Stimulated activated effector memory CD8-positive, alpha-beta T cell treated with anti-CD3 and anti-CD28 coated beads, Interleukin-12 subunit alpha, Interleukin-12 subunit beta, amount 100 ng/mL, for 72 hours (primary cell): Measurements from ENCODE around the gene RNF144A.
A peak's percentile ranks its signal among the peaks of the same experiment; 100 is the strongest.
"Not testable (repeated sequence)": the region's sequence is repeated elsewhere in the genome, so short reads cannot be mapped to it uniquely, and the experiment has no call there.

Source experiments
- ATAC-seq: fragments of 150-1000 bp; cut with Tn5 transposase; 2 replicates; pipeline ENCODE4 v1.10.0; 2021
- DNase-seq, 2 donors: peaks; one replicate each; pipeline ENCODE4 v3.0.0; 2021 to 2022; ENCODE audit warnings: low spot score in 2 of 2
- H3K27ac Mint-ChIP-seq: one replicate; pipeline ENCODE4 v1.8.0; 2022; ENCODE audit warnings: mild to moderate bottlenecking, mixed read lengths
- H3K36me3 Mint-ChIP-seq: one replicate; pipeline ENCODE4 v1.8.0; 2022; ENCODE audit warnings: mild to moderate bottlenecking, mixed read lengths
- H3K4me1 Mint-ChIP-seq: one replicate; pipeline ENCODE4 v1.8.0; 2022; ENCODE audit warnings: mixed read lengths
- H3K4me3 Mint-ChIP-seq: one replicate; pipeline ENCODE4 v1.8.0; 2022; ENCODE audit warnings: mild to moderate bottlenecking, mixed read lengths
- H3K9me3 Mint-ChIP-seq: one replicate; pipeline ENCODE4 v1.8.0; 2022; ENCODE audit warnings: mixed read lengths

The RNF144A gene

DNA sequence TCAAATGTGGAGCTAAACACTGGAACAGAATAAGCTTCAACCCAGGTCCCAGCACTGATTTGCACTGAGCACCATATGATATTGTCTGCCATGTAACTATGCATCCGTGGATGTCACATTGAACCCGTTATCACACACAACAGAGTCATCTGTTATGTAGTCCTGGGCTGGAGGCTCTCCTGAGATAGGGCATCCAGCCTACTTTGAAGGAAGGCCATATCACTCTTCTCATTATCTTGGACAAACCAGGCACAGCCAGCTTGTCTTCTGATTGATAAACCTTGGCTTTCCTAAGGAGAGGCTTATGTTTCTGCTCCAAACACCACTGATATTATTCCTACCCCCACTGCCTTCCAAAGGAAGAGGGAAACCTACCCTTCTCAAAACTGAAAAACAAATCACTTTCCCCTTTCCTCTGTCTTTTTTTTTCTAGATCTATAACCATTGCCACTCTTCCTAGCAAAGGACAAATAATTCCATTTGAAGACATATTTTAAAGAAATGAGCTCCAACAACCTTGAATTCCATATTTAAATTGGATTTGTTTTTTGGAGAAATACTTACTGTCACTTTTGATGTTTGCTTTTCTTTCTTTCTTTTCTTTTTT, 23.2 kb upstream of the RNF144A start:
- DNase-seq, result no peak
- Mint-ChIP-seq H3K4me1 (no peaks in the 10 kb centered on the region), H3K36me3 (no peaks in the 10 kb centered on the region), H3K9me3 (no peaks in the 10 kb centered on the region), H3K4me3 (no peak overlapping the region), H3K27ac (no peak overlapping the region)
- no peak for ATAC-seq

DNA sequence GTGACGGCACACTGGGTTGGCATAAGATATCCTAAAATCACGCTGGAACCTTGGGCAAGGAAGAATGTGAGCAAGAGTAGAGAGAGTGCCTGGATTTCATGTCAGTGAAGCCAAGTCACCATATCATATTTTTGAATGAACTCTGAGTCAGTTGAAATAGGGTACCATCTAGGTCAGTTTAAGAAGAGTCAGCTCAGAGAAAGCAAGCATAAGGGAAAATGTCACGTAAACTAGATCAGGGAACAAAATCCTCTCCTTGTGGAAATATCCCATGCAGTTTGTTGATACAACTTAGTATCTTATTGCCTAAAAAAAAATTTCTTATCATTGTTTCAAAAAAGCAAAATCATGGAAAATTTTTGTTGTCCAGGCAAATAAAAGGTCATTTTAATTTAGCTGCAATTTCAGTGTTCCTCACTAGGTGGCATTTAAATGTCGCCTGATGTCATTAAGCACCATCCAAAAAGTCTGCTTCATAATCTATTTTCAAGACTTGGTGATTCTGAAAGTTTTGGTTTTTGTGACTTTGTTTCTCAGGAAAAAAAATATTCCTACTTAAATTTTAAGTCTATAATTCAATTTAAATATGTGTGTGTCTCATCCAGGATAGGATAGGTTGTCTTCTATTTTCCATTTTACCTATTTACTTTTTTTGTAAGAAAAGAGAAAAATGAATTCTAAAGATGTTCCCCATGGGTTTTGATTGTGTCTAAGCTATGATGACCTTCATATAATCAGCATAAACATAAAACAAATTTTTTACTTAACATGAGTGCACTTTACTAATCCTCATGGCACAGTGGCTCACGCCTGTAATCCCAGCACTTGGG, 20.1 kb upstream of the RNF144A start:
- no peak for ATAC-seq
- no peak for DNase-seq
- Mint-ChIP-seq H3K27ac (no peak overlapping the region), H3K4me1 (peaks cover 4% of the 10 kb centered on the region), H3K4me3 (no peak overlapping the region), H3K36me3 (no peaks in the 10 kb centered on the region), H3K9me3 (peaks cover 7% of the 10 kb centered on the region)

DNA sequence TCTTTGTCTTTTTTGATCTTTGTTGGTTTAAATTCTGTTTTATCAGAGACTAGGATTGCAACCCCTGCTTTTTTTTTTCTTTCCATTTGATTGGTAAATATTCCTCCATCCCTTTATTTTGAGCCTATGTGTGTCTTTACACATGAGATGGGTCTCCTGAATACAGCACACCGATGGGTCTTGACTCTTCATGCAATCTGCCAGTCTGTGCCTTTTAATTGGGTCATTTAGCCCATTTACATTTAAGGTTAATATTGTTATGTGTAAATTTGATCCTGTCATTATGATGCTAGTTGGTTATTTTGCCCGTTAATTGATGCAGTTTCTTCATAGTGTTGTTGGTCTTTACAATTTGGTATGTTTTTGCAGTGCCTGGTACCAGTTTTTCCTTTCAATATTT, 14.6 kb upstream of the RNF144A start:
- Mint-ChIP-seq H3K4me1 (peaks cover 34% of the 10 kb centered on the region), H3K9me3 (peaks cover 10% of the 10 kb centered on the region)
- H3K4me3 Mint-ChIP-seq, DNase-seq, H3K36me3 Mint-ChIP-seq, ATAC-seq, H3K27ac Mint-ChIP-seq: not testable (repeated sequence)

DNA sequence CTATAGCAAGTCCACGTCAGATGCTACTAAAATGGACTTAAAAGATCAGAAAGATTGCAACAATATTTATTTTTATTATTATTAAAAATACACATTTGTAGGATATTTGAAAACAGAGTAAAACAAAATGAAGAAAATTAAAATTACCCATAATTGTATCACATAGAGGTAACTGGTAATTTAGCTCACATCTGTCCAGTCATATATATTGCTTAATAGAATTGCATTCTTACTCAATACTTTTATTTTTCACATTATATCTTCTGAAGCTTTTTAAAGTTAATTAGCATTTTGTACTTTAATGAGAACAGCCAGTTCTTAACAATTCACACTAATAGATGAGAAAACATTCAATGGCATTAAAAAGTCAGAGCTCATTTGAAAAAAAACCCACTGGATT, 11.5 kb upstream of the RNF144A start:
- DNase-seq (no peak), ATAC-seq (no peak)
- peaks cover 65% of the 10 kb centered on the region for H3K4me1 Mint-ChIP-seq
- no peak overlapping the region for H3K4me3 Mint-ChIP-seq
- peaks cover 7% of the 10 kb centered on the region for H3K36me3 Mint-ChIP-seq
- peaks cover 10% of the 10 kb centered on the region for H3K9me3 Mint-ChIP-seq
- peak overlapping the region; percentile 76 for H3K27ac Mint-ChIP-seq

DNA sequence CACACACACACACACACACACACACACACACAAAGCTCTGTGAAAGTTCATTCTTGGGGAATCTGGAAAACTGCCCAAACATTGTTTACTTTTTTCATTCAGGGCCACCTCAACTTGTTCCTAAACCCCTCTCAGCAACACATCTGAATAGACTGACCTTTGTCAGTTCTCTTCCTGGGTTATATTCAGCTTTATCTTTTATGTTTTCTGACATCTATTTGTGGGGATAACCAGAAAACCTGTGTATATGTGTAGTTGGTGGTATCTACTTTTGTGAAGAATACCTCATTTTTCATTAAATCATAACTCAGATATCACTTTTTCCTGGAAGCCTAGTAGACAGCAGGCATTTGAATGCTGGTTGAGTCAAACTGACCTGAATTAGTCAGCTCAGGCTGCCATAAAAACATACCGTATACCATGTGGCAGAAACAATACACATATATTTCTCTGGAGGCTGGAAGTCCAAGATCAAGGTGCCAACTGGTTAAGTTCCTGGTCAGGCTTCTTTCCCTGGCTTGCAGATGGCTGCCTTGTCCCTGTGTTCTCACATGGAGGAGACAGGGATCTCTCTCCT, 11.0 kb upstream of the RNF144A start:
- Mint-ChIP-seq H3K27ac (peak overlapping the region; percentile 76), H3K4me1 (peaks cover 71% of the 10 kb centered on the region), H3K36me3 (peaks cover 9% of the 10 kb centered on the region), H3K4me3 (peak overlapping the region; percentile 33), H3K9me3 (peaks cover 10% of the 10 kb centered on the region)
- DNase-seq (no peak), ATAC-seq (peak; percentile 88)

DNA sequence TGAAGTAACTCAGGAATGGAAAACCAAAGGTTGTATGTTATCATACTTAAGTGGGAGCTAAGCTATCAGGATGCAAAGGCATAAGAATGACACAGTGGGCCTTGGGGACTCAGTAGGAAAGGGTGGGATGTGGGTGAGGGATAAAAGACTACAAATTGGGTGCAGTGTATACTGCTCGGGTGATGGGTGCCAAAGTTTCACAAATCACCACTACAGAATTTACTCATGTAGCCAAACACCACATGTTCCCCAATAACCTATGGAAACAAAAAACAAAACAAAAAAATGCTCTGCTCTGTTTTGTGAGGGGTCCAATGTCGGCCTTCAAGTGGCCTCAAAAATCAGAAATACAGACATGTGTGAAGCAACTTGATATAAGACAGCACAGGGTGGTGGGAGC, 8.9 kb upstream of the RNF144A start:
- ATAC-seq (peak; percentile 3), DNase-seq (no peak)
- peaks cover 76% of the 10 kb centered on the region for H3K4me1 Mint-ChIP-seq
- no peaks in the 10 kb centered on the region for H3K9me3 Mint-ChIP-seq
- peaks cover 15% of the 10 kb centered on the region for H3K36me3 Mint-ChIP-seq
- H3K27ac Mint-ChIP-seq, result peak overlapping the region; percentile 64
- H3K4me3 Mint-ChIP-seq, result no peak overlapping the region

DNA sequence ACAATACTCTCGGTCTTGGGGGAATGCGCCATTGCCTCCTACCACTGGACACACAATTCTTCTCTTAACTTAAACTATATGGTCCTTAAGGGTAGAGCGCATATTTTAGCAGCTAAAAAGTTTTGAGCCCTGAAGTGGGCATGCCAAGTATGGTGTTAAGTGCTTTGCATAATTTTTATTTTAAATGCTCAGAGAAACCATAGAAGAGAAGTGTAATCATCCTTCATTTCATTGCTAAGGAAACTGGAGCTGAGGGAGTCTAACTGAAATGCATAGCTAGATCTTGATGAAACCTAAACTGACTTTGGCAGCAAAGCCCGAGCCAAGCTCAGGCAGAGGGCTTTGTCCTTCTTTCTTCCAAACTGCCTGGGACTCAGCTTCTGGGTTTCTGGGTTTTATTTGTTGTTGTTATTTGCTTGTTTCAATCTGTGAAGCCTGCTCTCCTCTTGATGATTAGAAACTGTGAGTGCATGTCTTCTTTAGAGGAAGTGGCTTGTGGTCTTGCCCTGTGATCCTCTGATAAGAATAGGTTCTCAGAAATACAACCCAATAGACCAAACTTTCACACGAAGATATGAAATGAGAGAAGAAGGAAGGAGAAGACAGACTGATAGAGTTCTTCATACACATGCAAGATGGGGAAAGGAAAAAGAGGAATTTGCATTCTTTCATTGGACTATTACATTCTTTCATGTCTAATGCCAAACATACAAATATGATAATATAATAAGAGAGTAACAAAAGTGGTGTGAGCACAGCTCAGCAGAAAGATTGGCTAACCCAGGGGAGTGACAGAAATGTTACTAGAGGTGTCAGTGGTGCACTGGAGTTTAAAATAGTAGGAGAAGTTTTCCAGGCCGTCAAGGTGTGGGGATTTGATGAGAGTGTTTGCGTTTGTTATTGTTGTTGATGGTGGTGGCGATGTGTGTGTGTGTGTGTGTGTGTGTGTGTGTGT, 7.5 kb upstream of the RNF144A start:
- Mint-ChIP-seq H3K4me3 (peak overlapping the region; percentile 46), H3K27ac (peak overlapping the region; percentile 64), H3K36me3 (peaks cover 15% of the 10 kb centered on the region), H3K4me1 (peaks cover 82% of the 10 kb centered on the region), H3K9me3 (no peaks in the 10 kb centered on the region)
- ATAC-seq (peak; percentile 88), DNase-seq (peak in 1 of 2 donors; percentile 27)

DNA sequence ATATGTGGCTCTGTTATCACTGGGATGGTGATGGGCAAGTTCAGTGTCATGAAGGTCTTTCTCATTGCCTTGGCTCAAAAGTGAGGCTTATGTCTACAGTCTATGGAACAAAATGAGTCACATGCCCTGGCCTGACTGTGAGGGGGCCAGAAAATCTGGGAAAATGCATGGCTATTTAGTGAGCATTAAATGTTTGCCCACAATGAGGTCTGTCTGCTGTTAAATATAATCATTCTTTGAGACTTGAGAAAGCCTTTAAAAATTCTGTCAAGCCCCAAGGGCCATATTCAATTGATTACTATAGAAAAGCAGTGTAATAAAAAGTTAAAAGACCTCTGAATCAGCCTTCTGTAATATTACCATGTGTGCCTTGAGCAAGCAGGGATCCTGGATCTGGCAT, 5.5 kb upstream of the RNF144A start:
- Mint-ChIP-seq H3K27ac (peak overlapping the region; percentile 54), H3K4me1 (peaks cover 83% of the 10 kb centered on the region), H3K4me3 (no peak overlapping the region), H3K36me3 (peaks cover 15% of the 10 kb centered on the region), H3K9me3 (no peaks in the 10 kb centered on the region)
- DNase-seq (no peak), ATAC-seq (no peak)

DNA sequence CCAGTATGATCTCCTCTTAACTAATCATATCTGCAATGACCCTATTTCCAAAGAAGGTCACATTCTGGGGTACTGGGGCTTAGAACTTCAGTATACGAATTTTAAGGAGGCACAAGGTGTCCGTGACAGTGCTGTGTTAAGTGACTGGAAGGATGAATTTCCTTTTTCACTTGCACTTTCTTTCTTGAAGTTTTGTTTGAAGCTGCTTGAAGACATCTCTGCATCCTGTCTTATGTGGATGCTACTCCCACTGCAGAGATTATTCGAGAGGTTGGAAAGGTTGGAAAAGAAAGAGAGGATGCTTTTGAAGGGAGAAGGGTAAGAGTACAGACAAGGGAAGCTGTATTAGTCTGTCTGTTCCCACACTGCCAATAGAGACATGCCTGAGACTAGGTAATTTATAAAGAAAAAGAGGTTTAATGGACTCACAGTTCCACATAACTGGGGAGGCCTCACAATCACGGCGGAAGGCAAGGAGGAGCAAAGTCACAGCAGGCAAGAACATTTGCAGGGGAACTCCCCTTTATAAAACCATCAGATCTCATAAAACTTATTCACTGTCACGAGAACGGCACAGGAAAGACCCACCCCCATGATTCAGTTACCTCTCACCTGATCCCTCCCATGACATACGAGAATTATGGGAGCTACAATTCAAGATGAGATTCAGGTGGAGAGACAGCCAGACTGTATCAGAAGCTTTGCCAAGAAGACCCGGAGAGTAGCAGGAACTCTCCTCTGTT, 3.6 kb upstream of the RNF144A start:
- Mint-ChIP-seq H3K27ac (no peak overlapping the region), H3K36me3 (peaks cover 17% of the 10 kb centered on the region), H3K9me3 (no peaks in the 10 kb centered on the region), H3K4me3 (peak overlapping the region; percentile 3), H3K4me1 (peaks cover 66% of the 10 kb centered on the region)
- no peak for DNase-seq
- ATAC-seq, result no peak

DNA sequence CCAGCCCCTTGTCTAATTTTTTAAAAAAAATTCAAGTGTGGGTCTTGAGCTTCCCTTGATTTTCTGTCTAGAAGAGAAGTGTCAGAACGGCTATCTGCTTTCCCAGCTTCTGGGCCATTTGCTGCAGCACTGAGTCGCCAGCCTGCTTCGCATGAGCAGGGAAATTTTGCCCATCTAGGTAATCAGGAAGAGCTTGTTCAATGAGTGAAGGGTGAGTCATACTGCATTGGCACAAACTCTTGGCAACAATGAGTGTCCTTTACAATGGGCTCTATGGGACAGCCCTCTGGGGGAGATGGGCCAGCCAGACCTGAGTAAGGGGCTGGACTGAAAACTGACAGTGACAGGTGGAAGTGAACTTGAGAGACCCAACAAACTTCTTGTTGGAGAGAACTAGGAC, 2.4 kb upstream of the RNF144A start:
- Mint-ChIP-seq H3K4me1 (peaks cover 66% of the 10 kb centered on the region), H3K27ac (no peak overlapping the region), H3K4me3 (no peak overlapping the region), H3K9me3 (no peaks in the 10 kb centered on the region), H3K36me3 (peaks cover 19% of the 10 kb centered on the region)
- DNase-seq (no peak), ATAC-seq (no peak)

DNA sequence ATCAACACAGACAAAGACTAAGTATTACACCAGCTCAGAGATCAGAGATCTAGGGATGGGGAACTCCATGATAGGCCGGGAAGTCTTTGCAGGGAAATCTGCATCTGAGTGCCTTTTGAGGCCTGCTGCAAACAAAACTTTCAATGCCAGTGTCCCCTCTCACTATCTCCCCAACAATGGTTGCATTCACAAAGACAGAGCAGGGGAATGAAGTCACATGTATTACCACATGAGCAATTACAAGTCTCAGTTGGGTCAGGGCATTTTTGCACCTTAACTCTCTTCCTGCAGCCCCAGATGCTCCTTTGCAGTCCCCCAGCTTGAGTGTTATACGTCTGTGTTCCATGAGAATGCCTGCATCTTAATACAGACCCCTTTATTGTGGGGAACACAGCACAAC, 1.8 kb upstream of the RNF144A start:
- DNase-seq (no peak), ATAC-seq (no peak)
- Mint-ChIP-seq H3K27ac (no peak overlapping the region), H3K4me3 (no peak overlapping the region), H3K4me1 (peaks cover 66% of the 10 kb centered on the region), H3K9me3 (no peaks in the 10 kb centered on the region), H3K36me3 (peaks cover 16% of the 10 kb centered on the region)

DNA sequence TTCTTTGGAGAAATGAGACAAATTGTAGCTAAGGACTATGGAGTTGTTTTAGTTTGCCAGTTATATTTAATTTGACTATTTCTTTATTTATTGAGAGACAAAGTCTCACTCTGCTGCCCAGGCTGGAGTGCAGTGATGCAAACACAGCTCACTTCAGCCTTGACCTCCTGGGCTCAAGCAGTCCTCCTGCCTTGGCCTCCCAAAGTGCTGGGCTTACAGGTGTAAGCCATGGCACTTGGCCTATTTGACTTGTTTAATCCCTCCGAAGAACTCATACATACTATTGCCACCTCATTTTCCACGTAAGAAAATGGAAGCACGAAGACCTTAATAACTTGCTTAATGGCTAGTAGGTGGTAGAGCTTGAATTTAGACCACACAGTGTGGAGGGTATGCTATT, 988 bp upstream of the RNF144A start:
- DNase-seq (no peak), ATAC-seq (no peak)
- H3K4me1 Mint-ChIP-seq, result peaks cover 62% of the 10 kb centered on the region
- H3K4me3 Mint-ChIP-seq, result peak overlapping the region; percentile 76
- H3K27ac Mint-ChIP-seq, result no peak overlapping the region
- peaks cover 14% of the 10 kb centered on the region for H3K36me3 Mint-ChIP-seq
- H3K9me3 Mint-ChIP-seq, result no peaks in the 10 kb centered on the region

DNA sequence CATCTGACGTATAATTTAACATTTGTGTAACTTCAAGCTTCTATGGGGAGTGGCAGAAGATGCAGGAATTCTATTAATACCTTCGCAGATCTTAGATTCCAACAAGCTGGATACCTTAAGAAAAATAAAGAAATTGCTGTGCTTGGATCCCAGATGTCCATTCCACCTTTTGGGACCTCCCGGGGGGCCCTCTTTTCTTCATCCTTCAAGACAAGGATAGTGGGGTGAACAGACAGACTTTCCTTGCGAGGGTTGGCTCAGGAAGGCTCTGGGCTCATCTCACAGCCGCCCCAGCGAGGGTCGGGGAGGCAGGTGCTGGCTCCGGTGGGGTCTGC, 509 bp upstream of the RNF144A start:
- Mint-ChIP-seq H3K4me1 (peaks cover 63% of the 10 kb centered on the region), H3K36me3 (peaks cover 12% of the 10 kb centered on the region), H3K4me3 (peak overlapping the region; percentile 76), H3K9me3 (no peaks in the 10 kb centered on the region), H3K27ac (no peak overlapping the region)
- no peak for DNase-seq
- no peak for ATAC-seq

DNA sequence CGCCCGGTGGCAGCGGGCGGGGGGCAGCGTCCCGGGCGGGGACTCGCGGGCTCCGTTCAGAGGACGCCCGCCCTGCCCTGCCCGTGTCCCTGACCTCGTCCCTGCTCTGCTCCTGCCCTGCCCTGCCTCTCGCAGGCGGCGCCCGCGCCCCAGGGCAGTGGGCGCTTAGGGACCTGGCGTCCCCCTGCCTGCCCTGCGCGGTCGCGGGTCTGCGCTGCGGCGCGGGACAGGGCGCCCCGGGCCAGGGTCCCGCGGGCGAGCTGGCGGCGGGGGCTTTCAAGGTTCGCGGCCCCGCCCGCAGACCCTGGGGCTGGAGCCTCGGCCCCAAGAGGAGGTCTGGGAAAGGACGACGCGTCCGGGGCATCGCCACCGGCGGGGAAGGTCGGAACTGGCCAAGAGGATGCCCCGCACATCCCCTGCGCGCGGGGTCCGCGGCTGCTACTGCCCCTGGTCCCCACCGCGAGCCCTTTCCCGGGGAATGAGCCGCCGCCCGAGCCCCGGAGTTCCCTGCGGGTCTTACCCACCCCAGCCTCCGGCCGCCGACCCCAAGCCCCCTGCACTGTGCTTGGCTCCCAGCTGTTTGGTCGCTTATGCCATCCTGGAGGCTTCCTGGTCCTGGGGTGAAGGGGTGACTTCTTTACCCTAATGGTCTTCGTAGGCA, 679 bp downstream of the RNF144A start:
- DNase-seq, result peak in 1 of 2 donors; percentile 64
- H3K27ac Mint-ChIP-seq, result peak overlapping the region; percentile 77
- peaks cover 64% of the 10 kb centered on the region for H3K4me1 Mint-ChIP-seq
- no peaks in the 10 kb centered on the region for H3K9me3 Mint-ChIP-seq
- peaks cover 8% of the 10 kb centered on the region for H3K36me3 Mint-ChIP-seq
- H3K4me3 Mint-ChIP-seq, result peak overlapping the region; percentile 76
- ATAC-seq, result peak; percentile 60
